ENCODE results near the gene CDC42BPG. TPM values are rescaled to one million over a fixed set of nuclear protein-coding genes. Genes with fewer than 3 reads are reported as not detected.

The CDC42BPG gene
- total and polyA plus RNA-seq, 9 of the 15 experiments (the other 6 are each of a cell fraction or from before 2014, with no cell fraction given), result 0.04 to 8.8 (median 2.1) TPM

- FAIRE-seq (no peak), DNase-seq (ENCODE audit: extremely low read depth in 1 of 4, low spot score in 3 of 4) (no peak), ATAC-seq (no peak)
- Histone ChIP-seq H3K9me1 (ENCODE audit: control insufficient read depth, insufficient read depth, low read length) (no peaks in the 10 kb centered on the region), H3K4me2 (ENCODE audit: insufficient read depth, low read length) (no peak overlapping the region), H3K4me1 (replicated peaks in 1 of 2; ENCODE audit: control insufficient read depth in 2 of 2, insufficient read depth in 2 of 2, low read length in 2 of 2) (peaks cover 3 to 44% of the 10 kb centered on the region in 2 experiments; a peak in 4 of 5 replicates), H3K4me3 (no peak overlapping the region), H3K79me2 (ENCODE audit: control insufficient read depth, insufficient read depth, low read length) (no peaks in the 10 kb centered on the region), H4K20me1 (replicated peaks; ENCODE audit: control insufficient read depth, insufficient read depth, low read length) (no peaks in the 10 kb centered on the region), H2AFZ (ENCODE audit: low read depth, low read length) (no peak overlapping the region), H3K27ac (ENCODE audit: extremely low read depth, low read depth, low read length) (no peak overlapping the region), H3K36me3 (ENCODE audit: control insufficient read depth, insufficient read depth, low read length) (peaks cover 57% of the 10 kb centered on the region; the same call in 2 of the 3 replicates), H3K9me3 (replicated peaks; ENCODE audit: control insufficient read depth, insufficient read depth, low read depth, low read length) (no peaks in the 10 kb centered on the region), H3K9ac (ENCODE audit: insufficient read depth in 1 of 2, low read depth in 2 of 2, low read length in 2 of 2) (peak overlapping the region in 1 of 2 experiments; percentile 45; a peak in 1 of 4 replicates), H3K27me3 (ENCODE audit: control insufficient read depth in 2 of 2, insufficient read depth in 2 of 2, low read length in 2 of 2) (no peaks in the 10 kb centered on the region)
- WGBS (ENCODE audit: insufficient coverage, low coverage, missing lambda C conversion rate), result 85% methylated on average over 11 of the region's 12 CpGs
- CTCF ChIA-PET (ENCODE audit: low intra/inter-chr PET ratio), result no interaction called here
- in situ Hi-C loops (cut with MboI) (no loop called here), intact Hi-C loops (cut with micrococcal nuclease) (no loop called here)
- no TSS peak for BruUV-seq (replicated peaks)
- POLR2A ChIA-PET, result interaction anchor here (0.8 to 1.1 kb wide), 2 partner anchors 33 to 44 kb away, joined by 3 read pairs; no protein-coding TSS in a partner anchor
- no peak for TF ChIP-seq ZSCAN29 (IDR thresholded peaks at IDR 0.05)
- TF ChIP-seq CREB1 (IDR thresholded peaks at IDR 0.05), result no peak
- no peak for TF ChIP-seq CREB1 (CRISPR knock-in tag; IDR thresholded peaks at IDR 0.05)
- no peak for TF ChIP-seq BHLHE40 (IDR thresholded peaks at IDR 0.05; ENCODE audit: low read length)
- no peak for TF ChIP-seq HNRNPUL1 (IDR thresholded peaks at IDR 0.05; ENCODE audit: low read length)
- TF ChIP-seq, protein P1, sequence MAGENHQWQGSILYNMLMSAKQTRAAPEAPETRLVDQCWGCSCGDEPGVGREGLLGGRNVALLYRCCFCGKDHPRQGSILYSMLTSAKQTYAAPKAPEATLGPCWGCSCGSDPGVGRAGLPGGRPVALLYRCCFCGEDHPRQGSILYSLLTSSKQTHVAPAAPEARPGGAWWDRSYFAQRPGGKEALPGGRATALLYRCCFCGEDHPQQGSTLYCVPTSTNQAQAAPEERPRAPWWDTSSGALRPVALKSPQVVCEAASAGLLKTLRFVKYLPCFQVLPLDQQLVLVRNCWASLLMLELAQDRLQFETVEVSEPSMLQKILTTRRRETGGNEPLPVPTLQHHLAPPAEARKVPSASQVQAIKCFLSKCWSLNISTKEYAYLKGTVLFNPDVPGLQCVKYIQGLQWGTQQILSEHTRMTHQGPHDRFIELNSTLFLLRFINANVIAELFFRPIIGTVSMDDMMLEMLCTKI (IDR thresholded peaks at IDR 0.05; ENCODE audit: partially characterized antibody), result no peak
- no peak for TF ChIP-seq LEF1 (IDR thresholded peaks at IDR 0.05)
- TF ChIP-seq, protein P2, sequence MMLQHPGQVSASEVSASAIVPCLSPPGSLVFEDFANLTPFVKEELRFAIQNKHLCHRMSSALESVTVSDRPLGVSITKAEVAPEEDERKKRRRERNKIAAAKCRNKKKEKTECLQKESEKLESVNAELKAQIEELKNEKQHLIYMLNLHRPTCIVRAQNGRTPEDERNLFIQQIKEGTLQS (IDR thresholded peaks at IDR 0.05), result no peak
- TF ChIP-seq, protein P2 (CRISPR knock-in tag; conservative IDR thresholded peaks at IDR 0.05), result no peak
- no peak for TF ChIP-seq GTF2F1 (IDR thresholded peaks at IDR 0.05; ENCODE audit: low read depth, low read length)
- no peak for TF ChIP-seq ZNF232 (CRISPR knock-in tag; IDR thresholded peaks at IDR 0.05)
- no peak for TF ChIP-seq E2F3 (CRISPR knock-in tag; IDR thresholded peaks at IDR 0.05)
- TF ChIP-seq, protein P3, sequence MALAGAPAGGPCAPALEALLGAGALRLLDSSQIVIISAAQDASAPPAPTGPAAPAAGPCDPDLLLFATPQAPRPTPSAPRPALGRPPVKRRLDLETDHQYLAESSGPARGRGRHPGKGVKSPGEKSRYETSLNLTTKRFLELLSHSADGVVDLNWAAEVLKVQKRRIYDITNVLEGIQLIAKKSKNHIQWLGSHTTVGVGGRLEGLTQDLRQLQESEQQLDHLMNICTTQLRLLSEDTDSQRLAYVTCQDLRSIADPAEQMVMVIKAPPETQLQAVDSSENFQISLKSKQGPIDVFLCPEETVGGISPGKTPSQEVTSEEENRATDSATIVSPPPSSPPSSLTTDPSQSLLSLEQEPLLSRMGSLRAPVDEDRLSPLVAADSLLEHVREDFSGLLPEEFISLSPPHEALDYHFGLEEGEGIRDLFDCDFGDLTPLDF (CRISPR knock-in tag; IDR thresholded peaks at IDR 0.05), result no peak
- TF ChIP-seq NR2C2 (CRISPR knock-in tag; IDR thresholded peaks at IDR 0.05), result no peak
- no peak for TF ChIP-seq NR2C2 (tag; IDR thresholded peaks at IDR 0.05)
- TF ChIP-seq ZNF24 (IDR thresholded peaks at IDR 0.05), result no peak
- TF ChIP-seq SFPQ (IDR thresholded peaks at IDR 0.05; ENCODE audit: low read depth, low read length), result no peak
- TF ChIP-seq, protein P4, sequence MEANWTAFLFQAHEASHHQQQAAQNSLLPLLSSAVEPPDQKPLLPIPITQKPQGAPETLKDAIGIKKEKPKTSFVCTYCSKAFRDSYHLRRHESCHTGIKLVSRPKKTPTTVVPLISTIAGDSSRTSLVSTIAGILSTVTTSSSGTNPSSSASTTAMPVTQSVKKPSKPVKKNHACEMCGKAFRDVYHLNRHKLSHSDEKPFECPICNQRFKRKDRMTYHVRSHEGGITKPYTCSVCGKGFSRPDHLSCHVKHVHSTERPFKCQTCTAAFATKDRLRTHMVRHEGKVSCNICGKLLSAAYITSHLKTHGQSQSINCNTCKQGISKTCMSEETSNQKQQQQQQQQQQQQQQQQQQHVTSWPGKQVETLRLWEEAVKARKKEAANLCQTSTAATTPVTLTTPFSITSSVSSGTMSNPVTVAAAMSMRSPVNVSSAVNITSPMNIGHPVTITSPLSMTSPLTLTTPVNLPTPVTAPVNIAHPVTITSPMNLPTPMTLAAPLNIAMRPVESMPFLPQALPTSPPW (CRISPR knock-in tag; IDR thresholded peaks at IDR 0.05), result no peak
These were observed 11.3 kb downstream of the CDC42BPG start for GRCh38 chr11:64833198-64833502.

Measured in K562 (cell line).